K562 (cell line): ENCODE measurements around the gene NOSIP. TPM values are rescaled to one million over a fixed set of nuclear protein-coding genes. Genes with fewer than 3 reads are reported as not detected.
A peak's percentile ranks its signal among the peaks of the same experiment; 100 is the strongest.

Source experiments
- CBX5 ChIP-seq: IDR thresholded peaks from 2 replicates; pipeline ENCODE4 v1.6.1; 2014; ENCODE audit warnings: low read depth, borderline replicate concordance
- GTF2A2 ChIP-seq: IDR thresholded peaks from 2 replicates; pipeline ENCODE4 v1.6.1; 2016; ENCODE audit warnings: mild to moderate bottlenecking, missing genetic modification characterization, missing compliant biosample characterization
- HDAC8 ChIP-seq: fragments of 450-650 bp; IDR thresholded peaks from 2 replicates; pipeline ENCODE4 v1.6.1; 2016; ENCODE audit warnings: mild to moderate bottlenecking, missing genetic modification characterization, moderate library complexity, missing compliant biosample characterization
- HEY1 ChIP-seq: fragments of 250-450 bp; sonication (Bioruptor Pico); IDR thresholded peaks from 2 replicates; pipeline ENCODE4 v1.5.0; 2020; ENCODE audit warnings: mild to moderate bottlenecking, moderate library complexity, borderline replicate concordance
- JUND ChIP-seq, 2 experiments: IDR thresholded peaks; 2 replicates in 1 of 2; 3 replicates in 1 of 2; pipeline ENCODE4 v1.6.1; 2011; ENCODE audit warnings: borderline replicate concordance in 2 of 2, low read depth in 2 of 2, low read length in 2 of 2, improper control_type of control experiment in 1 of 2, missing biosample characterization in 1 of 2, missing genetic modification characterization in 1 of 2, missing genetic modification reagents in 1 of 2
- KLF16 ChIP-seq: IDR thresholded peaks from 2 replicates; pipeline ENCODE4 v1.6.1; 2016; ENCODE audit warnings: antibody characterized with exemption
- MCM3 ChIP-seq: fragments of 450-650 bp; IDR thresholded peaks from 2 replicates; pipeline ENCODE4 v1.6.1; 2016
- MTA2 ChIP-seq: fragments of 450-650 bp; IDR thresholded peaks from 2 replicates; pipeline ENCODE4 v1.6.1; 2016; ENCODE audit warnings: low read depth
- NRF1 ChIP-seq, 2 experiments: fragments of 450-650 bp; IDR thresholded peaks in 1 of 2; conservative IDR thresholded peaks in 1 of 2; 2 replicates each; pipeline ENCODE4 v1.6.1; 2014; ENCODE audit warnings: mild to moderate bottlenecking in 2 of 2
- SIN3A ChIP-seq, 2 experiments: fragments of 150-350 bp in 1 of 2; IDR thresholded peaks; 2 replicates each; pipeline ENCODE4 v1.6.1; 2011 to 2016; ENCODE audit warnings: borderline replicate concordance in 2 of 2, low read depth in 2 of 2, low read length in 2 of 2, mild to moderate bottlenecking in 2 of 2, moderate library complexity in 2 of 2; ENCODE audit not compliant: control insufficient read depth in 1 of 2
- ZBTB49 ChIP-seq: sonication (generic); formaldehyde crosslinking; IDR thresholded peaks from 2 replicates; pipeline ENCODE4 v1.8.0; 2022; ENCODE audit warnings: missing genetic modification reagents, mild to moderate bottlenecking, borderline replicate concordance
- ZBTB9 ChIP-seq: fragments of 450-650 bp; formaldehyde crosslinking; IDR thresholded peaks from 2 replicates; pipeline ENCODE4 v1.4.0; 2020; ENCODE audit warnings: mild to moderate bottlenecking, moderate library complexity
- ZC3H4 ChIP-seq: sonication (generic); formaldehyde crosslinking; IDR thresholded peaks from 2 replicates; pipeline ENCODE4 v1.9.0; 2021; ENCODE audit warnings: missing genetic modification reagents, borderline replicate concordance
- ZNF311 ChIP-seq: fragments of 250-450 bp; sonication (Bioruptor Pico); IDR thresholded peaks from 2 replicates; pipeline ENCODE4 v1.4.0; 2020; ENCODE audit warnings: mild to moderate bottlenecking, moderate library complexity
- ZNF695 ChIP-seq: fragments of 450-650 bp; formaldehyde crosslinking; IDR thresholded peaks from 2 replicates; pipeline ENCODE4 v1.4.0; 2020; ENCODE audit warnings: mild to moderate bottlenecking, moderate library complexity
- ZZZ3 ChIP-seq: fragments of 450-650 bp; IDR thresholded peaks from 2 replicates; pipeline ENCODE4 v1.6.1; 2016; ENCODE audit warnings: antibody characterized with exemption, mild to moderate bottlenecking, moderate library complexity
- polyA plus RNA-seq, 8 experiments: library from polyadenylated mRNA; depleted of rRNA in 4 of 8; stranded (reverse) in 5 of 8; unstranded in 3 of 8; fragments of >200 nt; fragmentation: Nextera tagmentation in 2 of 8; fragmentation: Illumina TruSeq in 1 of 8; extraction: Ambion mirVana in 2 of 8; extraction: Trizol in 1 of 8; gene quantifications; 2 replicates each; pipeline versions ENCODE4 v1.2.1 to v1.2.3, GENCODE V29; 2011 to 2014; ENCODE audit warnings: inconsistent platforms in 1 of 8, missing spikeins in 1 of 8
- total RNA-seq, 7 experiments: library from RNA; depleted of rRNA in 6 of 7; stranded (reverse); fragments of >200 nt in 6 of 7; fragmentation: Illumina TruSeq in 2 of 7; extraction: Trizol in 2 of 7; gene quantifications; 2 replicates each; pipeline versions ENCODE4 v1.2.1 to v1.2.3, GENCODE V29; 2011 to 2021; ENCODE audit warnings: low replicate concordance in 1 of 7
- TF ChIP-seq, protein P1 (sequence below): fragments of 250-450 bp; sonication (Bioruptor Pico); IDR thresholded peaks from 2 replicates; pipeline ENCODE4 v1.9.0; 2021; ENCODE audit warnings: mild to moderate bottlenecking, inconsistent platforms
- TF ChIP-seq, protein P2 (sequence below): fragments of 450-650 bp; formaldehyde crosslinking; IDR thresholded peaks from 2 replicates; pipeline ENCODE4 v1.4.0; 2020; ENCODE audit warnings: mild to moderate bottlenecking, moderate library complexity

The NOSIP gene
- total and polyA plus RNA-seq, 9 of the 15 experiments (the other 6 are each of a cell fraction or from before 2014, with no cell fraction given), result 14.4 to 153 (median 79.9) TPM

DNA sequence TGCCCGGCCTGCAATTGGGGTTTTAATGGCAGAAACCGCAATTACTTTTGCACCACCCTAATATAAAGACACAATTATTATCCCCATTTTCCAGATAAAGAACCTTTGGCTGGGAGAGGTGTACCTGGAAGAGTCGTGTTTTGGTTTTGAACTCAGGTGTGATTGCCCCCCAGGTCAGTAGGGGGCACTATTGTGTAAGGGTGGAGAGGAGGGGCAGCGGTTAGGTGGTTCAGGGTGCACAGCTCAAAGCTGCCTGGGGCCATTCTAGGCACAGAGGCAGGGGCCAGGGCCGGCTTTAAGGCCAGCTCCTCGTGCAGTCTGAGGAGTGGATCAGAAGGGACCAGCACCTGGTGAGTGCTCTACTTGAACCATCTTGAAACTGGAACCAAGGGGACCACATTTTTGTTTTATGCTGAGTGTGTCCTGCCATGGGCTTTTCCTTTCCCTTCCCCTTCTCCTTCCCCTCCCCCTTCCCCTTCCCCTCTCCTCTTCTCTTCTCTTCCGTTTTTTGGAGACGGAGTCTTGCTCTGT, 73.7 kb downstream of the NOSIP start (continued):
- 0 out of 2 replicates have a peak, but pooled peaks have one; percentile 21 for TF ChIP-seq JUND (IDR thresholded peaks at IDR 0.05; ENCODE audit: borderline replicate concordance, low read depth, low read length)
- no peak; the same call in 2 of the 3 replicates for TF ChIP-seq JUND (tag; IDR thresholded peaks at IDR 0.05; ENCODE audit: borderline replicate concordance, low read depth, low read length)
- no peak for TF ChIP-seq SIN3A (IDR thresholded peaks at IDR 0.05; ENCODE audit: borderline replicate concordance in 2 of 2, control insufficient read depth in 1 of 2, low read depth in 2 of 2, low read length in 2 of 2)
- no peak for TF ChIP-seq ZC3H4 (CRISPR knock-in tag)
- TF ChIP-seq GTF2A2, result no peak
- no peak for TF ChIP-seq MCM3
- TF ChIP-seq ZBTB49 (CRISPR knock-in tag), result no peak
- no peak for TF ChIP-seq NRF1 (conservative IDR thresholded peaks at IDR 0.05 in 1 of 2, IDR thresholded peaks at IDR 0.05 in 1 of 2)
- peak; percentile 67 for TF ChIP-seq KLF16
- no peak for TF ChIP-seq ZBTB9 (CRISPR knock-in tag)
- no peak for TF ChIP-seq MTA2
- TF ChIP-seq HEY1 (CRISPR knock-in tag), result no peak
- no peak for TF ChIP-seq ZNF695
- TF ChIP-seq HDAC8 (tag), result no peak
- no peak for TF ChIP-seq ZZZ3
- TF ChIP-seq, protein P1, sequence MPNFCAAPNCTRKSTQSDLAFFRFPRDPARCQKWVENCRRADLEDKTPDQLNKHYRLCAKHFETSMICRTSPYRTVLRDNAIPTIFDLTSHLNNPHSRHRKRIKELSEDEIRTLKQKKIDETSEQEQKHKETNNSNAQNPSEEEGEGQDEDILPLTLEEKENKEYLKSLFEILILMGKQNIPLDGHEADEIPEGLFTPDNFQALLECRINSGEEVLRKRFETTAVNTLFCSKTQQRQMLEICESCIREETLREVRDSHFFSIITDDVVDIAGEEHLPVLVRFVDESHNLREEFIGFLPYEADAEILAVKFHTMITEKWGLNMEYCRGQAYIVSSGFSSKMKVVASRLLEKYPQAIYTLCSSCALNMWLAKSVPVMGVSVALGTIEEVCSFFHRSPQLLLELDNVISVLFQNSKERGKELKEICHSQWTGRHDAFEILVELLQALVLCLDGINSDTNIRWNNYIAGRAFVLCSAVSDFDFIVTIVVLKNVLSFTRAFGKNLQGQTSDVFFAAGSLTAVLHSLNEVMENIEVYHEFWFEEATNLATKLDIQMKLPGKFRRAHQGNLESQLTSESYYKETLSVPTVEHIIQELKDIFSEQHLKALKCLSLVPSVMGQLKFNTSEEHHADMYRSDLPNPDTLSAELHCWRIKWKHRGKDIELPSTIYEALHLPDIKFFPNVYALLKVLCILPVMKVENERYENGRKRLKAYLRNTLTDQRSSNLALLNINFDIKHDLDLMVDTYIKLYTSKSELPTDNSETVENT (CRISPR knock-in tag), result no peak
- TF ChIP-seq ZNF311 (CRISPR knock-in tag), result no peak
- TF ChIP-seq CBX5, result no peak
- TF ChIP-seq, protein P2, sequence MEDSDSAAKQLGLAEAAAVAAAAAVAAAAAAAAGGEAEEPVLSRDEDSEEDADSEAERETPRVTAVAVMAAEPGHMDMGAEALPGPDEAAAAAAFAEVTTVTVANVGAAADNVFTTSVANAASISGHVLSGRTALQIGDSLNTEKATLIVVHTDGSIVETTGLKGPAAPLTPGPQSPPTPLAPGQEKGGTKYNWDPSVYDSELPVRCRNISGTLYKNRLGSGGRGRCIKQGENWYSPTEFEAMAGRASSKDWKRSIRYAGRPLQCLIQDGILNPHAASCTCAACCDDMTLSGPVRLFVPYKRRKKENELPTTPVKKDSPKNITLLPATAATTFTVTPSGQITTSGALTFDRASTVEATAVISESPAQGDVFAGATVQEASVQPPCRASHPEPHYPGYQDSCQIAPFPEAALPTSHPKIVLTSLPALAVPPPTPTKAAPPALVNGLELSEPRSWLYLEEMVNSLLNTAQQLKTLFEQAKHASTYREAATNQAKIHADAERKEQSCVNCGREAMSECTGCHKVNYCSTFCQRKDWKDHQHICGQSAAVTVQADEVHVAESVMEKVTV, result peak; percentile 90
